ENCODE measurements around the gene CFDP1.
A peak's percentile ranks its signal among the peaks of the same experiment; 100 is the strongest.

Gene CFDP1

DNA sequence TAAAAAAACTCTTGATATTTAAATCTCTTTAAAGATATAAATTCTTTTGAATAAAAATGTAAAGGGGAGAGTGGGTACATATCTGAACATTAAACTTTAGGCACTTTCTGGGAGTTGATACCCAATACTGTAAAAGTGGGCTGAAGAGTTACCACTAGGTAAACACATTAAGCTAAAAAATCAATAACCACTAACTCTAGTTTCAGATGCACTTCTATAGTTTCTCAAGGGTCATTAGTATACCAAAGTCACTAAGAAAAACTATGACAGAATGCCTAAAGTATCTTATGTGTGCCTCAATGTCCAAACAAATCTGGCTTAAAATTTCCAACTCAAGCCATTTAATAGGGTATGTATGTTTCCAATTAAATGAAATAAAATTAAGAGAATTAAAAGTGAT is 13.1 kb upstream of the CFDP1 start (continued):
- TF ChIP-seq ZBTB10 (tag by site-specific recombination; IDR thresholded peaks at IDR 0.05) (no peak), ZNF571 (tag by site-specific recombination; IDR thresholded peaks at IDR 0.05) (no peak), ZBTB8A (tag by site-specific recombination; IDR thresholded peaks at IDR 0.05) (peak; percentile 23; the same call in 1 of the 2 replicates), ZFP37 (tag by site-specific recombination; IDR thresholded peaks at IDR 0.05) (no peak), ZNF302 (tag by site-specific recombination; IDR thresholded peaks at IDR 0.05; ENCODE audit: low read depth) (no peak), ATF2 (tag by site-specific recombination; IDR thresholded peaks at IDR 0.05; ENCODE audit: low read depth) (no peak), ZNF133 (tag by site-specific recombination; IDR thresholded peaks at IDR 0.05) (no peak), ZBTB20 (tag by site-specific recombination; IDR thresholded peaks at IDR 0.05) (no peak), ZNF211 (tag by site-specific recombination; IDR thresholded peaks at IDR 0.05; ENCODE audit: low read depth) (no peak), ZNF777 (tag by site-specific recombination; IDR thresholded peaks at IDR 0.05; ENCODE audit: borderline replicate concordance) (no peak), ZNF114 (tag by site-specific recombination; IDR thresholded peaks at IDR 0.05) (no peak), REST (tag by site-specific recombination; IDR thresholded peaks at IDR 0.05) (no peak), ZNF48 (tag by site-specific recombination; IDR thresholded peaks at IDR 0.05) (no peak), ZNF280C (tag by site-specific recombination; IDR thresholded peaks at IDR 0.05) (no peak), ZNF16 (tag by site-specific recombination; IDR thresholded peaks at IDR 0.05; ENCODE audit: low read depth) (no peak), GLI4 (tag by site-specific recombination; IDR thresholded peaks at IDR 0.05) (no peak), OVOL3 (tag by site-specific recombination; IDR thresholded peaks at IDR 0.05) (peak; percentile 55; the same call in 1 of the 2 replicates), ZNF157 (tag by site-specific recombination; IDR thresholded peaks at IDR 0.05) (no peak)
- TF ChIP-seq, protein P1, sequence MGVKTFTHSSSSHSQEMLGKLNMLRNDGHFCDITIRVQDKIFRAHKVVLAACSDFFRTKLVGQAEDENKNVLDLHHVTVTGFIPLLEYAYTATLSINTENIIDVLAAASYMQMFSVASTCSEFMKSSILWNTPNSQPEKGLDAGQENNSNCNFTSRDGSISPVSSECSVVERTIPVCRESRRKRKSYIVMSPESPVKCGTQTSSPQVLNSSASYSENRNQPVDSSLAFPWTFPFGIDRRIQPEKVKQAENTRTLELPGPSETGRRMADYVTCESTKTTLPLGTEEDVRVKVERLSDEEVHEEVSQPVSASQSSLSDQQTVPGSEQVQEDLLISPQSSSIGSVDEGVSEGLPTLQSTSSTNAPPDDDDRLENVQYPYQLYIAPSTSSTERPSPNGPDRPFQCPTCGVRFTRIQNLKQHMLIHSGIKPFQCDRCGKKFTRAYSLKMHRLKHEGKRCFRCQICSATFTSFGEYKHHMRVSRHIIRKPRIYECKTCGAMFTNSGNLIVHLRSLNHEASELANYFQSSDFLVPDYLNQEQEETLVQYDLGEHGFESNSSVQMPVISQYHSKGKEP (tag by site-specific recombination; IDR thresholded peaks at IDR 0.05), result no peak
- TF ChIP-seq, protein P2, sequence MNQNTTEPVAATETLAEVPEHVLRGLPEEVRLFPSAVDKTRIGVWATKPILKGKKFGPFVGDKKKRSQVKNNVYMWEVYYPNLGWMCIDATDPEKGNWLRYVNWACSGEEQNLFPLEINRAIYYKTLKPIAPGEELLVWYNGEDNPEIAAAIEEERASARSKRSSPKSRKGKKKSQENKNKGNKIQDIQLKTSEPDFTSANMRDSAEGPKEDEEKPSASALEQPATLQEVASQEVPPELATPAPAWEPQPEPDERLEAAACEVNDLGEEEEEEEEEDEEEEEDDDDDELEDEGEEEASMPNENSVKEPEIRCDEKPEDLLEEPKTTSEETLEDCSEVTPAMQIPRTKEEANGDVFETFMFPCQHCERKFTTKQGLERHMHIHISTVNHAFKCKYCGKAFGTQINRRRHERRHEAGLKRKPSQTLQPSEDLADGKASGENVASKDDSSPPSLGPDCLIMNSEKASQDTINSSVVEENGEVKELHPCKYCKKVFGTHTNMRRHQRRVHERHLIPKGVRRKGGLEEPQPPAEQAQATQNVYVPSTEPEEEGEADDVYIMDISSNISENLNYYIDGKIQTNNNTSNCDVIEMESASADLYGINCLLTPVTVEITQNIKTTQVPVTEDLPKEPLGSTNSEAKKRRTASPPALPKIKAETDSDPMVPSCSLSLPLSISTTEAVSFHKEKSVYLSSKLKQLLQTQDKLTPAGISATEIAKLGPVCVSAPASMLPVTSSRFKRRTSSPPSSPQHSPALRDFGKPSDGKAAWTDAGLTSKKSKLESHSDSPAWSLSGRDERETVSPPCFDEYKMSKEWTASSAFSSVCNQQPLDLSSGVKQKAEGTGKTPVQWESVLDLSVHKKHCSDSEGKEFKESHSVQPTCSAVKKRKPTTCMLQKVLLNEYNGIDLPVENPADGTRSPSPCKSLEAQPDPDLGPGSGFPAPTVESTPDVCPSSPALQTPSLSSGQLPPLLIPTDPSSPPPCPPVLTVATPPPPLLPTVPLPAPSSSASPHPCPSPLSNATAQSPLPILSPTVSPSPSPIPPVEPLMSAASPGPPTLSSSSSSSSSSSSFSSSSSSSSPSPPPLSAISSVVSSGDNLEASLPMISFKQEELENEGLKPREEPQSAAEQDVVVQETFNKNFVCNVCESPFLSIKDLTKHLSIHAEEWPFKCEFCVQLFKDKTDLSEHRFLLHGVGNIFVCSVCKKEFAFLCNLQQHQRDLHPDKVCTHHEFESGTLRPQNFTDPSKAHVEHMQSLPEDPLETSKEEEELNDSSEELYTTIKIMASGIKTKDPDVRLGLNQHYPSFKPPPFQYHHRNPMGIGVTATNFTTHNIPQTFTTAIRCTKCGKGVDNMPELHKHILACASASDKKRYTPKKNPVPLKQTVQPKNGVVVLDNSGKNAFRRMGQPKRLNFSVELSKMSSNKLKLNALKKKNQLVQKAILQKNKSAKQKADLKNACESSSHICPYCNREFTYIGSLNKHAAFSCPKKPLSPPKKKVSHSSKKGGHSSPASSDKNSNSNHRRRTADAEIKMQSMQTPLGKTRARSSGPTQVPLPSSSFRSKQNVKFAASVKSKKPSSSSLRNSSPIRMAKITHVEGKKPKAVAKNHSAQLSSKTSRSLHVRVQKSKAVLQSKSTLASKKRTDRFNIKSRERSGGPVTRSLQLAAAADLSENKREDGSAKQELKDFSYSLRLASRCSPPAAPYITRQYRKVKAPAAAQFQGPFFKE (tag by site-specific recombination; IDR thresholded peaks at IDR 0.05; ENCODE audit: borderline replicate concordance), result no peak
- TF ChIP-seq, protein P3, sequence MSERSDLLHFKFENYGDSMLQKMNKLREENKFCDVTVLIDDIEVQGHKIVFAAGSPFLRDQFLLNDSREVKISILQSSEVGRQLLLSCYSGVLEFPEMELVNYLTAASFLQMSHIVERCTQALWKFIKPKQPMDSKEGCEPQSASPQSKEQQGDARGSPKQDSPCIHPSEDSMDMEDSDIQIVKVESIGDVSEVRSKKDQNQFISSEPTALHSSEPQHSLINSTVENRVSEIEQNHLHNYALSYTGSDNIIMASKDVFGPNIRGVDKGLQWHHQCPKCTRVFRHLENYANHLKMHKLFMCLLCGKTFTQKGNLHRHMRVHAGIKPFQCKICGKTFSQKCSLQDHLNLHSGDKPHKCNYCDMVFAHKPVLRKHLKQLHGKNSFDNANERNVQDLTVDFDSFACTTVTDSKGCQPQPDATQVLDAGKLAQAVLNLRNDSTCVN (tag by site-specific recombination; optimal IDR thresholded peaks at IDR 0.05), result no peak
